ENCODE data around the gene BRMS1.
"Not testable (repeated sequence)": the region's sequence is repeated elsewhere in the genome, so short reads cannot be mapped to it uniquely, and the experiment has no call there.

The BRMS1 gene

GRCh38 chr11:66386171-66387069 lies 41.5 kb upstream of the BRMS1 start:
- Histone ChIP-seq H3K14ac (ENCODE audit: low read length) (no peak overlapping the region), H3K9me3 (ENCODE audit: insufficient read depth, low read depth, low read length) (no peaks in the 10 kb centered on the region), H2AFZ (ENCODE audit: insufficient read depth, low read length, poor library complexity) (peak overlapping the region; percentile 79), H2BK5ac (ENCODE audit: low read depth, low read length, poor library complexity) (no peak overlapping the region), H3K18ac (ENCODE audit: low read length) (no peak overlapping the region), H3K4me1 (ENCODE audit: control insufficient read depth in 1 of 2, insufficient read depth in 2 of 2, low read length in 2 of 2) (no peaks in the 10 kb centered on the region), H3K4me2 (ENCODE audit: low read length) (peak overlapping the region; percentile 59), H3K27ac (ENCODE audit: low read depth, low read length) (no peak overlapping the region), H3K4ac (ENCODE audit: low read depth, low read length) (no peak overlapping the region), H2AK5ac (ENCODE audit: low read length) (no peak overlapping the region), H4K12ac (ENCODE audit: low read depth, low read length) (no peak overlapping the region), H3K79me2 (ENCODE audit: control insufficient read depth, insufficient read depth, low read length, poor library complexity) (no peaks in the 10 kb centered on the region), H3K36me3 (ENCODE audit: control insufficient read depth in 1 of 2, insufficient read depth in 2 of 2, low read length in 2 of 2) (no peaks in the 10 kb centered on the region), H3K9ac (ENCODE audit: low read length) (no peak overlapping the region), H3K79me1 (ENCODE audit: low read length) (no peaks in the 10 kb centered on the region), H2BK120ac (ENCODE audit: insufficient read depth, low read length, poor library complexity) (no peak overlapping the region), H4K8ac (ENCODE audit: low read depth, low read length) (peak overlapping the region; percentile 73), H3K4me3 (ENCODE audit: low read depth, low read length) (no peak overlapping the region), H3K23ac (ENCODE audit: low read length) (no peak overlapping the region), H2BK12ac (ENCODE audit: low read length) (no peak overlapping the region), H3K27me3 (ENCODE audit: insufficient read depth, low read length) (no peaks in the 10 kb centered on the region), H4K91ac (ENCODE audit: low read depth, low read length) (no peak overlapping the region)
- peak; percentile 90 to 98 for DNase-seq
- no CpG with 5 or more reads among the region's 20 CpGs for WGBS (ENCODE audit: extremely low coverage, insufficient coverage, insufficient read length)

DNA sequence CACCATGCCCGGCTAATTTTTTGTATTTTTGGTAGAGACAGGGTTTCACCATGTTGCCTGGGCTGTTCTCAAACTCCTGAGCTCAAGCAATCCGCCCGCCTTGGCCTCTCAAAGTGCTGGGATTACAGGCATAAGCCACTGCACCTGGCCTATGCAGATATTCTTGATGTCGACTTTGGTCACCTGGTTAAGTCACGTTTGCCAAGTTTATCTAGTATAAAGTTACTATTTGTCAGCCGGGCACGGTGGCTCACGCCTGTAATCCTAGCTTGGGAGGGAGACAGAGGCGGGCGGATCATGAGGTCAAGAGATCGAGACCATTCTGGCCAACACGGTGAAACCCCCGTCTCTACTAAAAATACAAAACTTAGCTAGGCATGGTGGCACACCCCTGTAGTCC lies 39.4 kb upstream of the BRMS1 start:
- not testable (repeated sequence) for H3K18ac ChIP-seq (ENCODE audit: low read length); H3K9me3 ChIP-seq (ENCODE audit: insufficient read depth, low read depth, low read length); H3K27ac ChIP-seq (ENCODE audit: low read depth, low read length); H4K8ac ChIP-seq (ENCODE audit: low read depth, low read length); H3K4me2 ChIP-seq (ENCODE audit: low read length); H2BK12ac ChIP-seq (ENCODE audit: low read length); H3K36me3 ChIP-seq (ENCODE audit: control insufficient read depth in 1 of 2, insufficient read depth in 2 of 2, low read length in 2 of 2); H2BK5ac ChIP-seq (ENCODE audit: low read depth, low read length, poor library complexity); H3K23ac ChIP-seq (ENCODE audit: low read length); H3K9ac ChIP-seq (ENCODE audit: low read length); H3K4me3 ChIP-seq (ENCODE audit: low read depth, low read length); H2AK5ac ChIP-seq (ENCODE audit: low read length); H4K91ac ChIP-seq (ENCODE audit: low read depth, low read length); H2AFZ ChIP-seq (ENCODE audit: insufficient read depth, low read length, poor library complexity); H3K79me2 ChIP-seq (ENCODE audit: control insufficient read depth, insufficient read depth, low read length, poor library complexity); H3K14ac ChIP-seq (ENCODE audit: low read length); DNase-seq; H3K27me3 ChIP-seq (ENCODE audit: insufficient read depth, low read length); H3K4ac ChIP-seq (ENCODE audit: low read depth, low read length); H4K12ac ChIP-seq (ENCODE audit: low read depth, low read length); H3K4me1 ChIP-seq (ENCODE audit: control insufficient read depth in 1 of 2, insufficient read depth in 2 of 2, low read length in 2 of 2); H3K79me1 ChIP-seq (ENCODE audit: low read length); H2BK120ac ChIP-seq (ENCODE audit: insufficient read depth, low read length, poor library complexity)
- WGBS (ENCODE audit: extremely low coverage, insufficient coverage, insufficient read length): no CpG with 5 or more reads among the region's 13 CpGs

DNA sequence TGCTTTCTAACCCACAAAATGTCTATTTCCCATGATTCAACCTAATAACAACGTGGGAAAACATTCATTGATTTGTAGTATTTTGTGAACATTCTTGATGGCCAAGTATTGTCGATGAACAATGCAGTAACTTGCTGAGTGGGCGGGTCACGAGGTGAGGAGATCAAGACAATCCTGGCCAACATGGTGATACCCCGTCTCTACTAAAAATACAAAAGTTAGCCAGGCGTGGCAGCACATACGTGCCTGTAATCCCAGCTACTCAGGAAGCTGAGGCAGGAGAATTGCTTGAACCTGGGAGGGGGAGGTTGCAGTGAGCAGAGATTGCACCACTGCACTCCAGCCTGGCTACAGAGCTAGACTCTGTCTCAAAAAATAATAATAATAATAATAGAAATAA lies 35.4 kb upstream of the BRMS1 start:
- H3K4me3 ChIP-seq (ENCODE audit: low read depth, low read length); H3K14ac ChIP-seq (ENCODE audit: low read length); H2BK5ac ChIP-seq (ENCODE audit: low read depth, low read length, poor library complexity); H2BK12ac ChIP-seq (ENCODE audit: low read length); H2AFZ ChIP-seq (ENCODE audit: insufficient read depth, low read length, poor library complexity); H3K36me3 ChIP-seq (ENCODE audit: control insufficient read depth in 1 of 2, insufficient read depth in 2 of 2, low read length in 2 of 2); H2AK5ac ChIP-seq (ENCODE audit: low read length); H3K4me2 ChIP-seq (ENCODE audit: low read length); H3K79me1 ChIP-seq (ENCODE audit: low read length); DNase-seq; H3K9me3 ChIP-seq (ENCODE audit: insufficient read depth, low read depth, low read length); H4K8ac ChIP-seq (ENCODE audit: low read depth, low read length); H3K23ac ChIP-seq (ENCODE audit: low read length); H3K27ac ChIP-seq (ENCODE audit: low read depth, low read length); H4K91ac ChIP-seq (ENCODE audit: low read depth, low read length); H3K27me3 ChIP-seq (ENCODE audit: insufficient read depth, low read length); H3K4ac ChIP-seq (ENCODE audit: low read depth, low read length); H3K18ac ChIP-seq (ENCODE audit: low read length); H2BK120ac ChIP-seq (ENCODE audit: insufficient read depth, low read length, poor library complexity); H4K12ac ChIP-seq (ENCODE audit: low read depth, low read length); H3K4me1 ChIP-seq (ENCODE audit: control insufficient read depth in 1 of 2, insufficient read depth in 2 of 2, low read length in 2 of 2); H3K9ac ChIP-seq (ENCODE audit: low read length); H3K79me2 ChIP-seq (ENCODE audit: control insufficient read depth, insufficient read depth, low read length, poor library complexity): not testable (repeated sequence)
- no CpG with 5 or more reads among the region's 7 CpGs for WGBS (ENCODE audit: extremely low coverage, insufficient coverage, insufficient read length)

GRCh38 chr11:66373690-66374287 lies 28.9 kb upstream of the BRMS1 start:
- not testable (repeated sequence) for H3K4ac ChIP-seq (ENCODE audit: low read depth, low read length); H2AK5ac ChIP-seq (ENCODE audit: low read length)
- no CpG with 5 or more reads among the region's 9 CpGs for WGBS (ENCODE audit: extremely low coverage, insufficient coverage, insufficient read length)

More at GRCh38 chr11:66373690-66374287, 28.9 kb upstream of the BRMS1 start:
- not testable (repeated sequence) for H3K18ac ChIP-seq (ENCODE audit: low read length); H3K27me3 ChIP-seq (ENCODE audit: insufficient read depth, low read length); H3K9me3 ChIP-seq (ENCODE audit: insufficient read depth, low read depth, low read length); DNase-seq; H3K4me2 ChIP-seq (ENCODE audit: low read length); H2AFZ ChIP-seq (ENCODE audit: insufficient read depth, low read length, poor library complexity); H3K4me3 ChIP-seq (ENCODE audit: low read depth, low read length); H3K23ac ChIP-seq (ENCODE audit: low read length); H4K91ac ChIP-seq (ENCODE audit: low read depth, low read length); H3K14ac ChIP-seq (ENCODE audit: low read length); H2BK5ac ChIP-seq (ENCODE audit: low read depth, low read length, poor library complexity); H3K9ac ChIP-seq (ENCODE audit: low read length); H4K8ac ChIP-seq (ENCODE audit: low read depth, low read length); H3K36me3 ChIP-seq (ENCODE audit: control insufficient read depth in 1 of 2, insufficient read depth in 2 of 2, low read length in 2 of 2); H2BK120ac ChIP-seq (ENCODE audit: insufficient read depth, low read length, poor library complexity); H4K12ac ChIP-seq (ENCODE audit: low read depth, low read length); H3K27ac ChIP-seq (ENCODE audit: low read depth, low read length); H2BK12ac ChIP-seq (ENCODE audit: low read length)
- peaks cover 11% of the 10 kb centered on the region in 2 experiments for H3K4me1 ChIP-seq (ENCODE audit: control insufficient read depth in 1 of 2, insufficient read depth in 2 of 2, low read length in 2 of 2)
- H3K79me2 ChIP-seq (ENCODE audit: control insufficient read depth, insufficient read depth, low read length, poor library complexity): peaks cover 10% of the 10 kb centered on the region
- H3K79me1 ChIP-seq (ENCODE audit: low read length): peaks cover 16% of the 10 kb centered on the region

Data from trophoblast cell (in vitro differentiated cells and primary cell).